Measurements from ENCODE around the gene MINK1. TPM values are rescaled to one million over a fixed set of nuclear protein-coding genes. Genes with fewer than 3 reads are reported as not detected.

The MINK1 gene
- total and polyA plus RNA-seq, 2 of the 8 experiments (the other 6 are each of a cell fraction or from before 2014, with no cell fraction given): 26.9 to 77.7 TPM

- TF ChIP-seq CHD7 (IDR thresholded peaks at IDR 0.05; ENCODE audit: insufficient replicate concordance, low read length) (no peak), SUZ12 (IDR thresholded peaks at IDR 0.05; ENCODE audit: low read length) (no peak), MAX (IDR thresholded peaks at IDR 0.05) (no peak), CHD1 (IDR thresholded peaks at IDR 0.05; ENCODE audit: low read depth, low read length) (no peak), EP300 (IDR thresholded peaks at IDR 0.05; ENCODE audit: borderline replicate concordance in 1 of 2, low read depth in 2 of 2, low read length in 2 of 2) (no peak)
Observed at GRCh38 chr17:4816826-4817225, 16.3 kb upstream of the MINK1 start (continued).
